Measurements from ENCODE around the gene MYO3B.

Gene MYO3B

GRCh38 chr2:170501421-170502043 lies 323.6 kb downstream of the MYO3B start:
- no peak for DNase-seq

GRCh38 chr2:170502361-170503130 lies 324.6 kb downstream of the MYO3B start:
- DNase-seq = no peak
- in situ Hi-C loops (cut with MboI; ENCODE audit: low pct_unique_long_range_greater_than_20kb, low sequenced_read_pairs) = no loop called here

More at GRCh38 chr2:170501421-170502043, 323.6 kb downstream of the MYO3B start:
- in situ Hi-C loops (cut with MboI; ENCODE audit: low pct_unique_long_range_greater_than_20kb, low sequenced_read_pairs) = no loop called here

- in situ Hi-C loops (cut with MboI; ENCODE audit: low pct_unique_long_range_greater_than_20kb, low sequenced_read_pairs) = no loop called here
- no peak for DNase-seq
Measured at GRCh38 chr2:170503563-170503962, 325.6 kb downstream of the MYO3B start.

- no peak for DNase-seq
- in situ Hi-C loops (cut with MboI; ENCODE audit: low pct_unique_long_range_greater_than_20kb, low sequenced_read_pairs) = no loop called here
Measured at GRCh38 chr2:170503971-170504809, 326.2 kb downstream of the MYO3B start.

GRCh38 chr2:170504810-170505145 lies 326.8 kb downstream of the MYO3B start:
- DNase-seq = no peak
- in situ Hi-C loops (cut with MboI; ENCODE audit: low pct_unique_long_range_greater_than_20kb, low sequenced_read_pairs) = no loop called here

GRCh38 chr2:170505631-170506275 lies 327.8 kb downstream of the MYO3B start:
- in situ Hi-C loops (cut with MboI; ENCODE audit: low pct_unique_long_range_greater_than_20kb, low sequenced_read_pairs) = no loop called here
- no peak for DNase-seq

GRCh38 chr2:170509452-170510193 lies 331.7 kb downstream of the MYO3B start:
- no peak for DNase-seq
- in situ Hi-C loops (cut with MboI; ENCODE audit: low pct_unique_long_range_greater_than_20kb, low sequenced_read_pairs) = no loop called here

GRCh38 chr2:170512266-170512665 lies 334.3 kb downstream of the MYO3B start:
- DNase-seq = no peak
- in situ Hi-C loops (cut with MboI; ENCODE audit: low pct_unique_long_range_greater_than_20kb, low sequenced_read_pairs) = no loop called here

GRCh38 chr2:170514140-170514539 lies 336.2 kb downstream of the MYO3B start:
- in situ Hi-C loops (cut with MboI; ENCODE audit: low pct_unique_long_range_greater_than_20kb, low sequenced_read_pairs) = no loop called here
- no peak for DNase-seq

- in situ Hi-C loops (cut with MboI; ENCODE audit: low pct_unique_long_range_greater_than_20kb, low sequenced_read_pairs) = no loop called here
- DNase-seq = no peak
Measured at GRCh38 chr2:170517538-170517937, 339.6 kb downstream of the MYO3B start.

- in situ Hi-C loops (cut with MboI; ENCODE audit: low pct_unique_long_range_greater_than_20kb, low sequenced_read_pairs) = no loop called here
- no peak for DNase-seq
Measured at GRCh38 chr2:170518911-170519310, 341.0 kb downstream of the MYO3B start.

GRCh38 chr2:170521299-170521698 lies 343.4 kb downstream of the MYO3B start:
- DNase-seq = no peak
- in situ Hi-C loops (cut with MboI; ENCODE audit: low pct_unique_long_range_greater_than_20kb, low sequenced_read_pairs) = no loop called here

GRCh38 chr2:170523506-170523905 lies 345.6 kb downstream of the MYO3B start:
- in situ Hi-C loops (cut with MboI; ENCODE audit: low pct_unique_long_range_greater_than_20kb, low sequenced_read_pairs) = no loop called here

GRCh38 chr2:170524828-170525565 lies 347.1 kb downstream of the MYO3B start:
- no peak for DNase-seq
- in situ Hi-C loops (cut with MboI; ENCODE audit: low pct_unique_long_range_greater_than_20kb, low sequenced_read_pairs) = no loop called here

More at GRCh38 chr2:170523506-170523905, 345.6 kb downstream of the MYO3B start:
- no peak for DNase-seq

- DNase-seq = no peak
- in situ Hi-C loops (cut with MboI; ENCODE audit: low pct_unique_long_range_greater_than_20kb, low sequenced_read_pairs) = no loop called here
Measured at GRCh38 chr2:170525566-170525900, 347.6 kb downstream of the MYO3B start.

GRCh38 chr2:170530284-170530745 lies 352.4 kb downstream of the MYO3B start:
- no peak for DNase-seq
- in situ Hi-C loops (cut with MboI; ENCODE audit: low pct_unique_long_range_greater_than_20kb, low sequenced_read_pairs) = no loop called here

- no peak for DNase-seq
- in situ Hi-C loops (cut with MboI; ENCODE audit: low pct_unique_long_range_greater_than_20kb, low sequenced_read_pairs) = no loop called here
Measured at GRCh38 chr2:170530803-170531564, 353.0 kb downstream of the MYO3B start.

- DNase-seq = no peak
- in situ Hi-C loops (cut with MboI; ENCODE audit: low pct_unique_long_range_greater_than_20kb, low sequenced_read_pairs) = no loop called here
Measured at GRCh38 chr2:170531876-170532275, 353.9 kb downstream of the MYO3B start.

All from KBM-7 (cell line).